Posterior vena cava (tissue), 2 donors: ENCODE measurements around the gene TH. TPM values are rescaled to one million over a fixed set of nuclear protein-coding genes. Genes with fewer than 3 reads are reported as not detected.
A peak's percentile ranks its signal among the peaks of the same experiment; 100 is the strongest.

ENCODE experiments used
- DNase-seq: peaks from one replicate; pipeline ENCODE4 v3.0.0-alpha.2; 2020; ENCODE audit warnings: low spot score
- intact Hi-C, 2 donors: fragments of 100-400 bp; cut with DNase I; formaldehyde crosslinking; loops; one replicate each; pipeline versions ENCODE4 v1.14.1 to v1.14.2; 2022 to 2023
- long read RNA-seq, 2 donors: library from polyadenylated mRNA; unstranded; transcript quantifications; one replicate each; pipeline ENCODE4 v2.0.0, GENCODE V29; 2020 to 2021
- total RNA-seq, 2 donors: library from RNA; stranded (reverse); fragmentation: NEBNext Ultra II Directional; extraction: Animal tissue kit (Norgen Biotek cat#: 25700); gene quantifications; one replicate each; pipeline ENCODE4 v1.2.1, GENCODE V29; 2021
- donor health status: DM: yes; HTN: yes; CAD: no.
- donor health status: DM: yes; HTN: yes; CAD: no.

Gene TH
- under 1 TPM in 1 of 2 donors, not detected in 1; 0.67 TPM for total RNA-seq
- long read RNA-seq, donor 1, partial matches to known transcripts = 1 of 1 reads
- long read RNA-seq, donor 1, other reads (novel, unspliced or antisense) = 0 of 1 reads
- long read RNA-seq, donor 2 = 0 reads

DNA sequence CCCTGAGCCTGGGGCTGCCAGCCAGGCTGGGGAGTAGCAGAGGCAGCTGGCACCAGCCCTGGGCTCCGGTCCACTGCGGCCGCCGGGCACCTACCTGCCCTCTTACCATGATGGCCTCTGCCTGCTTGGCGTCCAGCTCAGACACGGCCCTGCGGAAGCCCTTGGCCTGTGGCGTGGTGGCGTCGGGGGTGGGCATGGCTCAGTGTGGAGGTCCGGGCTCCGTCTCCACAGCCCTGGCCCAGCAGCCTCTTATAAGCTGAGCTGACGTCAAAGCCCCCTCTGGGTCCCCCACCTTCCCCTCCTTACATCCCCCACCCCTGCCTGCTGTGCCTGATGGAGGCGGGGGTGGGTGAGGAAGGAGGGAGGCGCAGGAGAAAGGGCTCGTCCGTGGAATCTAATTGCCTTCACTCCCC, at the start of gene TH:
Gene TH, minus strand, starts transcription at position 225 of the 413 bp plus-strand sequence. Its CDS starts 29 bp downstream, at position 196.
- DNase-seq = no peak
- intact Hi-C loops = loop anchor here in 1 of 2 donors (5.0 kb wide), 1 partner anchor 869 kb away; no protein-coding TSS in a partner anchor

DNA sequence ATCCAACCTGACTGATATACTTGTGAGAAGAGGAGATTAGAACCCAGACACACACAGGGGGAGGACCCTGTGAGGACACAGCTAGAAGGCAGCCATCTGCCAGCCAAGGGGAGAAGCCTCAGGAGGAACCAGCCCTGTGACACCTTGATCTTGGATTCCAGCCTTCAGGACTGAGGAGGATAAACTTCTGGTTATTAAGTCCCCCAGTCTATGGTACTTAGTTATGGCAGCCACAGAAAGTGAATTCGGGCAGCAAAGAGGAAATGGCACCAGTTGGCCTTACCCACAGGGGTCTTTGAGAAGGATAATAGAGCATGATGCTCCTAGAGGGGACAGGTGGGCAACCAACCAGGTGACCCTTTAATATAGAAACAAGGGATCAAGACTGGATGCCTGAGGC, 49.4 kb upstream of the TH start:
- no peak for DNase-seq
- intact Hi-C loops = no loop called here

DNA sequence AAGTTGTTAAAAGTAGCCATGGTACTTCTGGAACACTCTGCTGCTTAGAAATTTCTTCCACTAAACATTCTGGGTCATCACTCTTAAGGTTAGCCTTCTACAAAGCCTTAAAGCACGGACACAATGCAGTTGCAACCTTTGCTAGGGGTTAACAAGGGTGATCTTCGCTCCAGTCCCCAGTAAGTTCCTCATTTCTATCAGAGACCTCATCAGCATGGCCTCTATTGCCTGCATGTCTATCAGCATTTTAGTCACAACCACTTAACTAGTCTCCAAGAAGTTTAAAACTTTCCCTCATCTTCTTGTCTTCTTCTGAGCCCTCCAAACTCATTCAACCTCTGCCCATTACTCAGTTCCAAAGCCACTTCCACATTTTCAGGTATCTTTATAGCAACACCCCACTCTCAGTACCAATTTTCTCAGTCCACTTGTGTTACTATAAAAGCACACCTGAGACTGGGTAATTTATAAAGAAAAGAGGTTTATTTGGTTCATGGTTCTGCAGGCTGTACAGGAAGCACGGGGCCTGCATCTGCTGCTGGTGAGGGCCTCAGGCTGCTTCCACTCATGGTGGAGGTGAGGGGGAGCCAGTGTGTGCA, 48.7 kb upstream of the TH start:
- intact Hi-C loops = no loop called here
- DNase-seq = no peak

DNA sequence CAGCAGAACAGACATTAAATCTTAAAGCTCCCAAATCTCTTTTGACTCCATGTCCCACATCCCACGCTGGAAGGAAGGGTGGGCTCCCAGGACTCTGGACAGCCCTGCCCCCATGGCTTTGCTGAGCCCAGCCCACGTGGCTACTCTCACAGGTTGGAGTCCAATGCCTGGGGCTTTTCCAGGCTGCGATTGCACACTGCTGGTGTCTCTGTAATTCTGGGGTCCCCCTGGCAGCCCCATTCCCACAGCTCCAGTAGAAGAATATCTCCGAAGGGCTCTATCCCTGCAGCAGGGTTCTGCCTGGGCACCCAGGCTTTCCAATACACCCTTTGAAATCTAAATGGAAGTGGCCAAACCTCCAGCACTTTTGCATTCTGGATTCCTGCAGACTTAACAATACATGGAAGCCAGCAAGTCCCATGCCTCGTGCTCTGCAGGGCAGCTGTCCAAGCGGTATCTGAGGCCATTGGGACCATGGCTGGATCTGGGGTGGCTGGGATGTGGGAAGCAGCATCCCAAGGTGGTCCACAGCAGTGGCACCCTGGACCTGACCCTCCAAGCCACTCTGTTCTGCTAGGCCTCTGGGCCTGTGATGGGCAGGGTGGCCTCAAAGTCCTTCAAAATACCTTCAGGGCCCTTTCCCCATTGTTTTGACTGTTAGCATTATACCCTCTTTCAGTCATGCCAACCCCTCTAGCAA, 47.9 kb upstream of the TH start:
- no peak for DNase-seq
- intact Hi-C loops = no loop called here

DNA sequence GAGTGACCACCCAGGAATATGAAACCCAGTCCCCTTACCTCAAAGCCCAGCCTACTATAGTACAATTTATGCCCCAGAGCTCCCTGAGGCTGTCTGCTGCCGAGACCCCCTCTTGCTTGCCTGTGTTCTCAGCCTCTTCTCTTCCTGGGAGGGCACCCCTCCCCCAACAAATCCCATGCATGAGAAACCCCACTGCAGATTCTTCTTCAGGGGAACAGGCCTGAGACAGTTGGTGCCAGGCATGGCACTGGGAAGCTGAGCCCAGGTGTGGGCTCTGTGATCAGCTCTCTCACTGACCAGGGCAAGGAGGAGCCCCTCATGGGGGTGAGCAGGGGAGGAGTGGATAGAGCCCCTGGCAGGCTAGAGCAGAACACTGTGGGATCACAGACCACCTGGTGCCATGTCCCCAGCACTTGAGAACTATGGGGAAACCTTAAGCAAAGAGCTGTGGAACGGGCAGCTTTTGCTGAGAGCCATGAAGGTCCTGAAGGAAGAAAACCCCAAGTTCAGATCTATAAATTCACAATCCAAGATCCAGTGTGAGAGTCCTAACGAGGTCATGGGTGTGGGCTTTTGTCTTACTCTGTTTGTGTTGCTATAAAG, 46.5 kb upstream of the TH start:
- peak; percentile 44 for DNase-seq
- intact Hi-C loops = no loop called here

DNA sequence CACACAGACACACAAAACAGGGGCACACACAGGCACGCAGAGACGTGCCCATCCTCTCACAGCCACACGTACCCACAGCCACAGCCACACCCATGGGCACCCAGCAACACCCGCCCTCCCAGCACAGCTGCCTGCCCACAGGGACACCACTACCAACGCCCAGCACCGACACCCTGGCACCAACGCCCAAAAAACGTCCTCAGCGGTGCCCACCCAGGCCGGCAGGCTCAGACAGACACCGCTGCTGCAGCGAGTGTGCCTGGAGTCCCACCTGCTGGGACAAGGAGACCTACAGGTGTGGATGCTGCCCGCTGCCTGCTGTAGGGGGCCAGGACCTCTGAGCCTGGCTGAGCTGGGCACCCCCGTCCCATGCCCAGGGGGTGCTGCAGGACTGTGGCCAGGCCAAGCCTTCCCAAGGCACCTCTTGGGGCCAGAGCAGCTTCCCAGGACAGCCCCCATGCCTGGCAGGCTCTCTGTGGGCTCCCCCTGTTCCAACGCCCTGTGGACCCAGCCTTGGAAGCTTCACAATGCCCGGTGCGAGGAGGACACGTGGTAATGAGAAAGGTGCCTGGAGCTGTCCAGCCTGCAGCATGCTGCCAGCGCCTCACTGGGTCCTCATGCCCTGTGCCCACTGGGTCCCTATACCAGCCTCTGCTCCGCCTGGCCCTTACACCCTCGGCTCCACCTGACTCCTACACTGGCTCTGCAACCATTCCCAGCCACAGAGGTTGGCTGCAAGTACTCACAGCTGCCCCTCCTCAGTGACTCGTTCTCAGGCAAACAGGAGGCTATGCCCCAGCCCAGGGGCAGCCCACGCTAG, 45.8 kb upstream of the TH start:
- DNase-seq = peak; percentile 71

DNA sequence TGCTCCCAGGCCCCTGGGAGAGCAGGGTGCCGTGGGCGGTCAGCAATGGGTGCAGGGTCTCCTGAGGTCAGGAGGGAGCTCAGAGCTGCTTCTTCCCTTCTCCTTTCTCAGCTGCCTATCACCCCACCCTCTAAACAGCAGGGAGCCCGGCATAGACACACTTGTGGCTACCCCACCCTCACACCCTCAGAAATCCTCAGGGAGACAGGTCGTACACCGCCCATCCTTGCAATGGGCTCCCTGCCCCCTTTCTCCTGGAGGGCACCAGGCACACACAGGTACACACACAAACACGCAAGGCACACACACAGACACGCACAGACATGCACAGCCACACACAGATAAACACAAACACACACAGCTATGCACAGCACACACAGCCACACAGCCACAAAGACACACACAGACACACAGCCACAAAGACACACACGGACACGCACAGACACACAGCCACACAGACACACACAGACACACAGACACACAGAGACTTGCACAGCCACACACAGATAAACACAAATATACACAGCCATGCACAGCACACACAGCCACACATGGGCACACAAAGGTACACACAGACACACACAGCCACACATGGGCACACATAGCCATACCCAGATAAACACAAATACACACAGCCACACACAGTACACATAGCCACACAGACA, 44.9 kb upstream of the TH start:
- intact Hi-C loops = no loop called here
- no peak for DNase-seq

More for the DNA sequence above, 45.8 kb upstream of the TH start:
- intact Hi-C loops = no loop called here

DNA sequence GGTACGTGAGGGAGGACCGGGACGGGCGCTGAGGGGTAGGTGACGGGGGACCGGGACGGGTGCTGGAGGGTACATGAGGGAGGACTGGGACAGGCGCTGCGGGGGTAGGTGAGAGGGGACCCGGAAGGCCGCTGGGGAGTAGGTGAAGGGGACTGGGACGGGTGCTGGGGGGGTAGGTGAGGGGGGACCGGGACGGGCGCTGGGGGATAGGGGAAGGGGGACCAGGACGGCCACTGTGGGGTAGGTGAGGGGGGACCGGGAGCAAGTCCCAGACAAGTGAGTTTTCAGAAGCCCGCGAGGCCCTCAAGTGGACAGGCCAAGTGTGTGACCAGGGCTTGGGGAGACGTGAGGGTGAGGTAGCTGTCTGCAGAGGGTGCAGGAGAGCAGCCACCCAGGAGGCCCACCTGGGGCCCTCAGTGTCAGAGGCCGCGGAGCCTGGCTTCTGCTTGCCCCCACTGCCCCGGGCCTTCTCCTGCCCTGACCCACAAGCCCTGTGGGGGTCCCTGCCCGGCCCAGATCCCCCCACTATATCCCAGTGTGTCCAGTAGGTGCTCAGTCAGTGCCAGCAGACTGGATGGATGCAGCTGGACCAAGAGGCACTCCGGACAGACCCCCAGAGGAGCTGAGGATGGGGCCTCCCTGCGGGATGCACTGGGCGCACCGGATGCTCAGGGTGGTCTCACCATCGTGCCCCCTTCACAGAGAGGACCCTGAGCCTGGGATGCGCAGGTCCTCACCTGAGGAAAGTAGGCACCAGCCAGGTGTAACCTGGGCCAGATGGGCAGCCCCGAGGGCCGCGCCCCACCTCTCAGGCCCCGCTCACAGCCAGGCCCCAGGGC, 44.2 kb upstream of the TH start:
- intact Hi-C loops = no loop called here

DNA sequence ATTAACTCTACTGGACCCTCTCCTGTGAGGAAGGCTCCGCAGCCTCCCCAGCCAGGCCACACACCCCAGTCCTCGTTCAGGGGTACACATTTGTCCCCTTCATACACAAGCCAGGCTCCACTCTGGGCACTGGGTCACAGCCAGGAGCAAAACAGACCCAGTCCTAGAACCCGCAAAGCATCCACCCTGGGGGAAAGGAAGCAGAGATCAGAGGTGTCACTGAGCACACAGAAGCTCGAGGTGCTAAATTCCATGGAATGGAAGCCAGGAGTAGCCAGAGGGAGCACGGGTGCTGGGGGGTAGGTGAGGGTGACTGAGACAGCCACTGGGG, 43.6 kb upstream of the TH start:
- no peak for DNase-seq
- intact Hi-C loops = no loop called here

More for the DNA sequence above, 44.2 kb upstream of the TH start:
- peak; percentile 62 for DNase-seq

DNA sequence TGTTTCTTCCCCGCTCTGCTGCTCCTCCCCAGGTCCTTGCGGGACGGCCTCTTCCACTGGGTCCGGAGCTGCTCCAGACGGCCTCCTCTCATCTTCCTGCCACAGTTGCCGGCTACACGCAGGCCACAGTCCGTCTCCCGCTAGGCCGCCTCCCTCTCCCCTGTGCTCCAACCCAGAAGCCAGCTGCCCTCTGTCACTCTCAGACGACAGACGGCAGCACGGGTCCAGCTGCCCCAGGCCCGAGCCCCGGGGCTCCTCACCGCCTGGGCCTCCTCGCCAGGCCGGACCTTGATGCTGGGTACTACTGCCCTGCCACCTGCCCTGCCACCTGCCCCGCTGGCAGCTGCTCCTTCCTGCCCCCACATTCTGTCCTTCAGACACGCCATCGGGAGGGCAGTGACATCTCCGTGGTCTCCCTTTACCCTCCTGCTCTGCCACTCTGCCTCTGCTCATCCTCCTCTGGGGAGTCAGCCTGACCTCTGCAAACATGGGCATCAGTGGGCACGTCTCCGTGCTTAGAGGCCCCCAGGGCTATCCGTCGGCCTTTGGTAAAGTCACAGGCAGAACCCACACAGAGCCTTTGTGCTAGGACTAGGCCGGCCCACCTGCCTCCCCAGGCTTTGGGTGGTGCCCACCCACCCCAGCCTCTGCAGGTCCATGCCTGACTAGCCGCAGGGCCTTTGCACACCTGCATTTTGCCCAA, 43.1 kb upstream of the TH start:
- peak; percentile 73 for DNase-seq
- intact Hi-C loops = no loop called here

DNA sequence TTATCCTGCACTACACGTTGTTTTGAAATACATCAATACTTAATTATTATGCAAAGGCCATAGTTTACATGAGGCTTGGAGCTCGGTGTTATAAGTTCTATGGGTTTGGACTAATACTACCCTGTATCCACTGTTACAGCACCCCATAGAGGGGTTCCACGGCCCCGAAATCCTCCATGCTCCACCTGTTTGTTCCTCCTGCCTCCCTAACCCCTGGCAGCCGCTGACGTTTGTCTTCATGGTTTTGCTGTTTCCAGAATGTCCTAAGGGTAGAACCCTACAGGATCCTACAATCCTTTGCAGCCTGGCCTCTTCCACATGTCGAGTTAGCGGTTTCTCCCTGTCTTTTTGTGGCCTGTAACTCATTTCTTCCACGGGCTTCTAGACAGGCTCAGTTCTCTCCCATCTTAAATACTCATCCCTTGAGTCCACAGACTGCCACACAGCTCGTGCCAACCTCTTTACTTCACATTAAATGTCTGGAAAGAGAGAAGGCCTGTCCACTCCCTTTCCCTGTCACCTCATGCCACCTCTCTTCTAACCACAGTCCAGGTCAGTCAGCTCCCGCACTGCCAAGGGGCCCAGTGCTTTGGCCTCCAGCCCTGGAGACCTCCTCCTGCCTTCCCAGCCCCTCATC, 42.4 kb upstream of the TH start:
- peak; percentile 47 for DNase-seq
- intact Hi-C loops = no loop called here

DNA sequence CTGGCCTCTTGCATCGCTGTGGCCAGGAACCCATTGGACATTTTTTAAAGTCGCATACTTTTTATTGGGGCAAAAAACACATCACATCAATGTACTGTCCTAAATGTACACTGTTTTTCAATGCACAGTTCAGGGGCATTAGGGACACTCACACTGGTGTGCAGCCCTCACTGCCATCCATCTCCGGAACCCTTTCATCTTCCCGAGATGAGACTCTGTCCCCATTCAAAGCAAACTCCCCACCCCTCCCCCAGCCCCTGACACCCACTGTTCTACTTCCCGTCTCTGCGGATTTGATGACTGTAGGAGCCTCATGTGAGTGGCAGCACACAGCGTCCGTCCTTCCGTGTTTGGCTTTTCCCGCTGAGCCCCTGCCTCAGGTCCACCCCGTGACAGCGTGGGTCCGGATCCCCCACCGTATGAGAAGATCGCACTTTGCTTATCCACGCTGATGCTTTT, 41.8 kb upstream of the TH start:
- peak; percentile 58 for DNase-seq
- intact Hi-C loops = no loop called here

DNA sequence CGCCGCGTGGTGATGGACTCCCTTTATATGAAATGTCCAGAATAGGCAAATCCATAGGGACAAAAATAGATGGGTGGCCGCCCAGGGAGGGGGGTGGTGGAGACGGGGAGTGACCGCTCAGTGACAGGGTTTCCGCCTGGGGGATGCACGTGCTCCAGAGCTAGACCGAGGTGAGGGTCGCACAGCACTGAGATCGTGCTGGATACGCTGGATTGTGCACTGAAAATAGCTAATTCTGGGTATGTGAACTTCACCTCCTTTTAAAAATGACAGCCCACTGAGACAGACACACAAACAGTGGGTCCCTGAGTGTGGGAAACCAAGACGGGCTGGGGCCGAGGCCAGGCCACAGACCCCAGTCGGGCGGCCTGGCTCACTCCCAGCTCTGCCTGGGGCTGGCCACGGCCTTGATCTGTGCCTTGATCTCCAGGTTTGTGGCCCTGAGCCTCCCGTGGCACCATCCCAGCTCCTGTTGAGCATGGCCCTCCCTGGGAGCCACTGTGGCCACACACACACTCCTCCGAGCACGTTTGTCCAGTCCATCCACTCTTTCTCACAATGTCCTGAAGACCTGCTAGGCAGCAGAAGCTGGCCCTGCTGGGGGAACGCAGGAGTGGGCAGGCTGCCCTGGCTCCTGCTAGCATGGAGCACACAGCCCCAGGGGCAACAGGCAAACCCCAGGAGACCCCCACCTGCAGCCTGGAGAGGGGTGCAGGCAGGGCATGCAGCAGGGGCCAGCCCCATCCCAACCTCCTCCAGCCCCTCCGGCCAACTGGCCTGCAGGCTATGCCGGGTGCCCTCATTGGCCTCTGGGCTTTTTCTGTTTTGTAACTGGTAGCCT, 41.0 kb upstream of the TH start:
- intact Hi-C loops = no loop called here
- peak; percentile 65 for DNase-seq

DNA sequence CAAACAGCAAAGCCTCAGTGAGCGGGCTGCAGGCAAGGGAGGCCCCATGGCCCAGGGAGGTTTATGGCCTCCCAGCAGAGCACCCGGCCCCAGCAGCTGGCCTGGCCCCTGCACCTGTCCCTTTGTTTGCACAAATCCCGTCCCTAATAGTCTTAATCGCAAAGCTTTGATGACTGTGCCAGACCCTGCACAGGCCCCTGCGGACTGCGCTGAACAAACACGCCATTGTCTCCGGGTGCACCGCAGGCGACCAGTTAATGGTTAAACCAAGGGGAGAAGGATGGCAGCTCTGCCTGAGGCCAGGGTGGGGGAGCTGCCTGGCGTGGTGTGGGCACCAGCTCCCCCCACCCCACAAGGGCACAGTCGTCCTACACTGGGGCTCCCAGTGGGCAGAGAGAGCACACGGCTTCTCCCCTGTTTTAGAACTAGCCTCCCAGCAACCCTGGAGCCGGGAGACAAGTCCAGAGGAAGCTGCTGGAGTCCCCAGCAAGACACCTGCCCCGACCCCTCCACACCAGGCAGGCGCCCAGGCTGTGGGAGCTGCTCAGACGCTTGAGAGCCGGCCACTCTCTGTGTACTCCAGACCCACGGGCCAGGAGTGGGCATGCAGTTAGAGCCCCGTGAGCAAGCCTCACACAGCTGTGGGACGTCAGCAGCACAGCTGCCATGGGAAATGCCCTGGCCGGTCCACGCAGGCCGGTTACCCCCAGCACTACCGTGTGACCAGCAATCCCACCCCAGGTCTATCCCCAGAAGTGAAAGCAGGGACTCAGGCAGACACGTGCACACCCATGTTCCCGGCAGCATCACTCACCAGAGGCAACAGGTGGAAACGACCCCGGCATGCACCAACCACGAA, 39.7 kb upstream of the TH start:
- intact Hi-C loops = no loop called here
- DNase-seq = peak; percentile 65

DNA sequence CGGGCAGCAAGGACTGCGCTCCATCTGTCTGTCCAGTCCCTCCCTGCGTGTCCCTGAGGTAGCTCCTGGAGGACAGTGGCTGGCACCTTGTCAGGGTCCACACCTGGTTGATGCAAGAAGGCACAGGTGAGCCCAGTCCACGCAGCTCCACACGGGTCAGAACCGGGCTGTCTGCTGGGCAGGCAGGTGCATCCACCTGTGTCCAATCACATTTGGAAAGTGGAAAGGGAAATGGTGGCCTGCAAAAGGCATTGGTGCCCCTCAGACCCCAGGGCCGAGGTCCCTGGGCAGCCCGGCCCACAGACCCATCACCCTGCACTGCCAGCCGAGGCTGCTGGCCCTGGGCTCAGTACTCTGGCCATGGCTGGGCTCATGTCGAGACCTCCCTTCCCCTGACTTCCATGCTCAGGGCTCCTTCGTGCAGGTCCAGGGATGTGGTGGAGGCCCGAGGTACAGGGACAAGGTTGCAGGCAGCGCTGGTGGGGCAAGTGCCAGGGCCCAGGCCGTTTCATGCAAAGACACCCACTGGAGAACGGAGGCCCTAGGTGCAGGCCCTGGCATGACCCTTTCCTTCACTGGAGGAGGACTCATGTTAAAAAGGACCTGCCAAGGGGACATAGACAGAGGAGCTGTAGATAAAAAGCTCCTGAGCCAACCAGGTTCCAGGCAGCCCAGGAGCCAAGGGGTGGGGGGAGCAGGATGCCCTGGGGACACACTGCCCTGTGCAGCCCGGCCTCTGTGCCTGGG, 38.9 kb upstream of the TH start:
- intact Hi-C loops = no loop called here
- DNase-seq = peak; percentile 70
